CD4-positive, alpha-beta T cell treated with Interleukin-15 for 4 hours (primary cell): ENCODE results near the gene CD81.
"Not testable (repeated sequence)": the region's sequence is repeated elsewhere in the genome, so short reads cannot be mapped to it uniquely, and the experiment has no call there.

Experiments
- DNase-seq: peaks from one replicate; pipeline ENCODE4 v3.0.0-alpha.2; 2020; ENCODE audit warnings: low spot score

Gene CD81, protein sequence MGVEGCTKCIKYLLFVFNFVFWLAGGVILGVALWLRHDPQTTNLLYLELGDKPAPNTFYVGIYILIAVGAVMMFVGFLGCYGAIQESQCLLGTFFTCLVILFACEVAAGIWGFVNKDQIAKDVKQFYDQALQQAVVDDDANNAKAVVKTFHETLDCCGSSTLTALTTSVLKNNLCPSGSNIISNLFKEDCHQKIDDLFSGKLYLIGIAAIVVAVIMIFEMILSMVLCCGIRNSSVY

DNA sequence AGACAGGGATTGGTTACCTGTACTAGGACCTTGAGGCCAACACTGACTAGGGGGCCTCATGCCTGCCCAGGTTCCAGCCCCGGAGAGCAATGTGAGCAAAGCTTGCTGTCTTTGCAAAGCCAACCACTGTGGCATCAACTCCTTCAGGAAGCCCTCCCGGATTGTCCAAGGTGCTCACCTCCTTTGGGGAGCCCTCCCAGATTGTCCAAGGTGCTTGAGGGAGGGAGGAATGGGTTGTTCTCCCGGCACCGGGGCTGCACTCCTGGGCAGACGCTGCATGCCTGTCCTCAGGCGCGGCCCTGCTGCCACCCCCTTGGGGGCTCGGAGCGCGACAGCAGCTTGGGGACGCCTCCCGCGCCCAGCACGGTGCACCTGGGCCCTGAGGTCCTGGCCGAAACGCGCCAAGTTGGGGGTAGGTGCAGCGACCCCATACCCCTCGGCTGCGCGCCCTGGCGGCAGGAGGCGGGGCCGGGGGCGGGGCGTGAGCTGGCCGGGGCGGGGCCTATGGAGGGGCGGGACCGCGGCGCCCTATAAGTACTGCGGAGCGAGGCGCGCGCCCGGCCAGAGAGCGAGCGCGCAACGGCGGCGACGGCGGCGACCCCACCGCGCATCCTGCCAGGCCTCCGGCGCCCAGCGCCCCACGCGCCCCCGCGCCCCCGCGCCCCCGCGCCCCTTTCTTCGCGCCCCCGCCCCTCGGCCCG is at the start of gene CD81:
Gene CD81 (plus strand): TSS at position 560 of the 701 bp plus-strand sequence. CDS start 240 bp downstream, outside the sequence.
- peak; percentile 55 for DNase-seq

DNA sequence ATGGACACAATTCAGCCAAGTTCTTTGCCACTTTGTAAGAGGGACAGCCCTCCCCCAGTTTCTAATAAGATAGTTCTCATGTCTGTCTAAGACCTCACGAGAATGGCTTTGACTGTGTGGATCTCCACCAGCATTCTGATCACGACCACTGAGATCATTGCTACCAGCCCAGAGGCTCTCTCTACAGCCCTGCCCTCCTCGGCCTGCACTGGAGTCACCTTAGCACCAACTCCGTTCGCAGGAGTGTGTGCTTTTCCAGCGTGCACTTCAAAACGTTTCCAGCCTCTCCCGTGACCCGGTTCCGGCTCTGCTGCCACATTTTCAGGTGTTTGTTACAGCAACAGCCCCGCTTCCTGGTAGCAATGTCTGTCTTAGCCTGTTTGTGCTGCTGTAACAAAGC is 49.1 kb upstream of the CD81 start:
- DNase-seq = no peak

DNA sequence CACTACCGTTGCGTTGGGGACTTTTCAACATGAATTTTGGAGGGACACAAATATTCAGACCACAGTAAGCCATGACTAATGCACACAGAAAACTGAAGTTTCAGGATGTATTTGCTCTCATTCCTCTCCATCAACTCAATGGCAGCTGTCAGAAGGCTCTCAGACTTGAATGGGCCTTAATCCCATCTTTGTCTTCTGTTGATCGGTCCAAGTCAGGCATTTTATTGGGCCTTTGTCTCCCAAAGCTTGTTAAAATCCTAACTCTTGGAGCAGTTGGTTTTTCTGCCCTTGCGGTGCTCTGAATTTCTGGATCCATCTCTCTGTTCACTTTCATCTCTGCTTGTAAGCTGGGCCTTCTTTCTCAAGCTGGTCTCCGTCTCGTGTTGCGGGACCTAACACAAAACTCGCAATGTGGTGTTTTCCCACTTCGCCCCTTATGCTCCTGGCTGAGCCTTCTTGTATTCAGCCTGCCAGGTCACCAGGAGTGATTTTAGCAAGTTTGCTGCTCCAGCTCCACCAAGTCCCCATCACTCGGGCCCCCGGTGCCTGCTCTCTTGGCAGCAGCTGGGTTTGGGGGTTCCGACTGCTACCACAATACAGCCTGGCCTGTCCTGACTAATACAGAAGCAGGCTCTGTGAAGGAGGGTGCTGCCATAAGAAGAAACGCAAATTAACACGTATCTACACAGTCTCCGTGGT is 48.3 kb upstream of the CD81 start:
- DNase-seq = no peak

DNA sequence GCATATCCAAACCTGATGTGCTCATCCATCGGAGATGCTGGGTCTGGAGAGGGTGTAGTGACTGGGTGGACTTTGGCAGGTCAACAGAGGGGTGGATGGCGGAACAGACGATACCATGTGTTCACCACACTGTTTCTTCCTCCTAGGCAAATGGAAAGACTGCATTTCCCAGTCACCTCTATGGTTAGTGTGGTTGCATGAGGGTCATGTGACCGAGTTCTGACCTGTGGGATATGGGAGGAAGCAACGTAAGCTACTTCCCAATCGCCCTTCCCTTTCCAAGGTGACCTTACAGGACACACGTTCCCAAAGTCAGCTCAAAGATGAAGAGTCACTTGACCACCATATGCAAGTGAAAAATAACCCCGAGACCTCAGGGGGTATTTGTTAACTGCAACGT is 47.6 kb upstream of the CD81 start:
- no peak for DNase-seq

DNA sequence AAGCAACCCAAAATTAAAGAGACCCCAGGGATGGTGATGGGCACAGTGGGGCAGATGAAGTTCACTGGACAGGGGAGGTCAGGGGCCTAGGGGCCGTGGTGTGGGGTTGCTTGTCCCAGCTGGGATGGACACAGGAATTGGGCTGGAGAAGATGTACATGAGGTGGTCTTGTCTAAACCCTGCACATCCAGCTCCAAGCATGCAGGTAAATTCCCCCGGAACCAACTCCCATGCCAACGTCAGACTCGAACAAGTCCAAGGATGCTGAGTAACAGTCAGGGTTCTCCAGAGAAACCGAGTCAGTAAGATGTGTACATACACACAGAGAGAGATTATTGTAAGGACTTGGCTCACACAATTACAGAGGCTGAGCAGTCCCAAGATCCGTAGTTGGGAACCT is 46.4 kb upstream of the CD81 start:
- DNase-seq = no peak

DNA sequence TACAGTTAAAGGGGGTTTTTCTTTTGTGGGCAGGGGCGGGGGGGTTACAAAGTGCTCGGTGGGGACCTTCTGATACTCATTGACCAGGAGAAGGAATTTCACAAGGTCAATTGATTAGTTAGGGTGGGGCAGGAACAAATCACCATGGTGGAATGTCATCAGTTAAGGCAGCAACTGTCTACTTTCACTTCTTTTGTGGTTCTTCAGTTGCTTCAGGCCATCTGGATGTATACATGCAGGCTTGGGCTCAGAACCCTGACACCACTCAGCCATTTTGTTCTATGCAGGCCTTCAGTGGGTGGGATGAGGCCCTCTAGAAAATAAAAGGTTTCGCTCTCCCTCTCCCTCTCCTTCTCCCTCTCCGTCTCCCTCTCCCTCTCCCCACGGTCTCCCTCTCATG is 45.7 kb upstream of the CD81 start:
- DNase-seq = no peak

DNA sequence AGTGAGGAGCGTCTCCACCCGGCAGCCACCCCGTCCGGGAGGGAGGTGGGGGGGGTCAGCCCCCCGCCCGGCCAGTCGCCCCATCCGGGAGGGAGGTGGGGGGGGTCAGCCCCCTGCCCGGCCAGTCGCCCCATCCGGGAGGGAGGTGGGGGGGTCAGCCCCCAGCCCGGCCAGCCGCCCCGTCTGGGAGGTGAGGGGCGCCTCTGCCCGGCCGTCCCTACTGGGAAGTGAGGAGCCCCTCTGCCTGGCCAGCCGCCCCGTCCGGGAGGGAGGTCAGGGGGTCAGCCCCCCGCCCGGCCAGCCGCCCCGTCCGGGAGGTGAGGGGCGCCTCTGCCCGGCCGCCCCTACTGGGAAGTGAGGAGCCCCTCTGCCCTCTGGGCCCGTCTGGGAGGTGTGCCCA is 44.5 kb upstream of the CD81 start:
- DNase-seq = not testable (repeated sequence)

DNA sequence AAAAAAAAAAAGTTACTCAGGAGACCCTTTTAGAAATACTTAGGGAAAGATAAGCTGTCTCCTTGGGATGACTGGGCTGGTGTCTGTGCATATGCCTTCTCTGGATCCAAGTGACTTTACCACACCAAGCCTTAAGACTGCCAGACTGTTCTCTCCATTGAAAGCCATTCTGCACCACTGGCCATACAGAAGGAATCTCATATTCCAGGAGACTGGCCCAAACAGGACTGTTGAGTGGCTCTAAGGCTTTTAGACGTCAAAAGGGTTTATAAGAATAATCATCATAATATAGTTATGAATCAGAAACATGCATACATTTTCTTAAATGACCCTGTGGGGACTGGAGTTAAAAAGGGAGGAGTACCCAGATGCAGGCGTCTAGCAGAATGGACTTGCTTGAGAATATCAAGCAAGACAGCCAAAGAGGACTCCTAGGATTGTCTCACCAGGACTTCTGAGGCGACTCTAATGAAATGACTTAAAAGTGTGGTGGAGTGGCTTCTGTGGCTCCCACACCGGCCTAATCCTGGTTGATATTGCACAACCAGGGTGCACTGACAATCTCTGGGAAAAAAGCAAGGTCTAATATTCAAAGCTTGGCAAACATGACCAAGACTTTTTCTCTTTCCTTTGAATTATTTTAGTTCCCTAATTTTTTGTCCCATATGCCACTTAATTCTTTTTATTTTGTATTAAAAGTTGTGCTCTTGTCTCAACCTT is 43.5 kb upstream of the CD81 start:
- DNase-seq = not testable (repeated sequence)

DNA sequence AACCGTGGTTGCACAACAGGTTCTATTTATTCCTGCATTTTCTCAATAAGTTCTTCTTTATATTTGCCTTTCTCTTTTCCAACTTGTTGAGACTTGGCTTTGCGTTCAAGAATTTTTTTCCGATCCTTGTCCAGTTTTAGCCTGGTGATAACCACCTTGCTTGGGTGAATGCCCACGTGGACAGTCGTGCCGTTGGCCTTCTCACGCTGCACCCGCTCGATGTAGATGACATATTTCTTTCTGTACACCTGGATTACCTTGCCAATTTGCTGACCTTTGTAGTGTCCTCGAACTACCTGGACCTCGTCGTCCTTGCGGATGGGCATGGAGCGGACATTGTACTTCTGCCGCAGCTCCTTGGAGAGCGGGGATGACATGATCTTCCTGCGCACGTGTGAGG is 41.8 kb upstream of the CD81 start:
- DNase-seq = not testable (repeated sequence)

DNA sequence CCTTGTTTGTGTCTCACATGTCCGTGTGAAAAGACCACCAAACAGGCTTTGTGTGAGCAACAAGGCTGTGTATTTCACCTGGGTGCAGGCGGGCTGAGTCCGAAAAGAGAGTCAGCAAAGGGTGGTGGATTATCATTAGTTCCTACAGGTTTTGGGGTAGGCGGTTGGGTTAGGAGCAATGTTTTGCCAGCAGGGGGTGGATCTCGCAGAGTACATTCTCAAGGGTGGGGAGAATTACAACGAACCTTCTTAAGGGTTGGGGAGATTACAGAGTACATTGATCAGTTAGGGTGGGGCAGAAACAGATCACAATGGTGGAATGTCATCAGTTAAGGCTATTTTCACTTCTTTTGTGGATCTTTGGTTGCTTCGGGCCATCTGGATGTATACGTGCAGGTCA is 38.4 kb upstream of the CD81 start:
- DNase-seq = not testable (repeated sequence)

DNA sequence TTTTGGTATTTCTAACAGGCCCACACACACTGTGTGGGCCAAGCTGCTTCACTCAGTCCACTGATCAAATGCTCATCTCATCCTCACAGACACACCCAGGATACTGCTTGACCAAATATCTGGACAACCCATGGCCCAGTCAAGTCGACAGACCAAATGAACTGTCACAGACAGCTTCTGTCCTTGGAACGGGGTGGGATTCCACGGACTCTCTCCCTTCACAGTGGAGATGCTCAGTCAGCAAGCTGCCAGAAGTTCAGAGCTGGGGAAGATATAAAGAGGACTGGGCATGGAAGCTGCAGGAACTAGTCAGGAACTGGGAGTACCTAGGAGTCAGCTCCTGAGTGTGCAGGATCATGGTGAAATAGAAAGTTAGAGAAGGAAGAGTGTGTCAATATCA is 34.6 kb upstream of the CD81 start:
- DNase-seq = no peak

DNA sequence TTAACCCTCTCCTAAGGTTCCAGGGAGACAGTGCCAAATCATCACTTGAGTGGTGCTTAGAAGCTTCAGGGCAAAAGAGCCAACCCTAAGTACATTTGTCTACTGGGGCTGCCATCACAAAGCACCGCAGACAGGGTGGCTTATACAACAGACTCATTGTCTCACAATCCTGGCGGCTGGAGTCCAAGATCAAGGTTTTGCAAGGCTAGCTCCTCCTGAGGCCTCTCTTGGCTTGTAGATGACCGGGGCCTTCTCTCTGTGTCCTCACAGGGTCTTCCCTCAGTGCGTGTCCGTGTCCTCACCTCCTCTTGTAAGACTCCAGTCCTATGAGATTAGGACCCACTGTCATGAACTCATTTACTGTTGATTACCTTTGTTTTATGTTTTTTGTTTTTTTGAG is 34.1 kb upstream of the CD81 start:
- DNase-seq = no peak

DNA sequence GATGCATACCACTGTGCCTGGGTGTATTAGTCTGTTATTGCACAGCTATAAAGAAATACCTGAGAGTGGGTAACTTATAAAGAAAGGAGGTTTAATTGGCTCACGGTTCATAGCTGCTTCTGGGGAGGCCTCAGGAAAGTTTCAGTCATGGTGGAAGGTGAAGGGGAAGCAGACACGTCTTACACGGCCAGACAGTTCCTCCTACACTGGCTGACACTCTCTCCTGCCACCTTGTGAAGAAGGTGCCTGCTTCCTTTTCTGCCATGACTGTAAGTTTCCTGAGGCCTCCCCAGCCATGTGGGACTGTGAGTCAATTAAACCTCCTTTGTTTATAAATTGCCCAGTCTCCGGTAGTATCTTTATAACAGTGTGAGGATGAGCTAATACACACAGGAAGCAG is 33.6 kb upstream of the CD81 start:
- no peak for DNase-seq

DNA sequence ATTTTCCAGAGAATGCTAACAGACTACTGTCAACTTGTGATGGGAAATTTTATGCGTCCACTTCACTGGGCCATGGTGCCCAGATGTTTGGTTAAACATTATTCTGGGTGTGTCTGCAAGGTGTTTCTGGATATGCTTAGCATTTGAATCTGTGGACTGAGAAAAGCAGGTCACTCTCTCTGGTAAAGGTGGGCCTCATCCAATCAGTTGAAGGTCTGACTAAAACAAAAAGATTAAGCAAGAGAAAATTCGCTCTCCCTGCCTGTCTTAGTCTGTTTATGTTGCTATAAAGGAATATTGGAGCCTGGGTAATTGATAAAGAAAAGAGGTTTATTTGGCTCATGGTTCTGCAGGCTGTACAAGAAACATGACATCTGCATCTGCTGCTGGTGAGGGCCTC is 32.1 kb upstream of the CD81 start:
- no peak for DNase-seq

DNA sequence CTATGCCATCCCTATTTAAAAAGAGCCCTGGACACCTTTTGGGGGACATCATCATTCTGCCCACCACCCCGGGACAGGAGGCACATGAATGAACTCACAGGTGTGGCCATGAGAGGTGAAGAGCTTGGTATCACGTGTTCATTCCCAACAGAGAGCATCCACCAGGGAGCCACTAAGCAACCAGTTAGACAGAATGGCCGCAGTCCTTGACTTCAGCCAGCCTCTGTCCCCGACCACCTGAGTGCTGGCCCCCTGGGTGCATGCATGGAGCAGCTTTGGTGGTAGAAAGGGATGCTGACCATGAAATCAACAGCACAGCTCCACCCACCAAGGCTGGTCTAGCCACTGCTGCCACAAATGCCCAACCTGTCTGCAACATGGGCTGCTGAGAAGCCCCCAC is 31.1 kb upstream of the CD81 start:
- no peak for DNase-seq

DNA sequence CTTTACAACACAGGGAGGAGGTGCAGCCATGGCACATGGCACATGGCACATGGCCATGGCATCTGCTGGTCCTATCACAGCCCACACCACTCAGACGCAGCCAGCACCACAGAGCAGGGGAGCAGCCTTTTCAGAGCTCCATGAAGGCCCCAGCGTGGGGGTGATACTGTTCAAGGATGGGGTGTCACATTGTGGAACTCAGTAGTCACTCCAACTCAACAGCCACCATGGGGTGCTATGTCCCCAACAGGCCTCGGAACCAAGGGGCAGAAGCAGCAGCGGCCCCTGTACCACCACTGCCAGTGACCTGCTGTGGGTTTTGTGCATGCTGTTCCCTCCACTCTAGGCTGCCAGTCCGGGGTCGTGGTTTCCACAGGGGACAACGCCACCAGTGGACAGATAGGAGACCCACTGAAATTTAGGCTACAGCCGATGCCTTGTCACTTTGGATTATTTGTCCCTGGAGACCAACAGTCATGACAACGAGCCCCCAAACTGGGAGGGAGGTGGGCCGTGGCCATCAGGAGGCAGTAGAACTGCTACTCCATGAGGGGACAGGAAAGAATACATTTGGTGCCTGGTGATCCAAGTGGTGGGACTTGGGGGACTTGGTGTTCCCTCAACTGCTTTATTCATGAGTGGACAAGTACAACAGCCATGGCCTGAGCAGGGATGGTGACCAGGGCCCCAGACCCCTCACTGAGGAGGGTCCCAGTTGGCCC is 30.4 kb upstream of the CD81 start:
- DNase-seq = no peak

DNA sequence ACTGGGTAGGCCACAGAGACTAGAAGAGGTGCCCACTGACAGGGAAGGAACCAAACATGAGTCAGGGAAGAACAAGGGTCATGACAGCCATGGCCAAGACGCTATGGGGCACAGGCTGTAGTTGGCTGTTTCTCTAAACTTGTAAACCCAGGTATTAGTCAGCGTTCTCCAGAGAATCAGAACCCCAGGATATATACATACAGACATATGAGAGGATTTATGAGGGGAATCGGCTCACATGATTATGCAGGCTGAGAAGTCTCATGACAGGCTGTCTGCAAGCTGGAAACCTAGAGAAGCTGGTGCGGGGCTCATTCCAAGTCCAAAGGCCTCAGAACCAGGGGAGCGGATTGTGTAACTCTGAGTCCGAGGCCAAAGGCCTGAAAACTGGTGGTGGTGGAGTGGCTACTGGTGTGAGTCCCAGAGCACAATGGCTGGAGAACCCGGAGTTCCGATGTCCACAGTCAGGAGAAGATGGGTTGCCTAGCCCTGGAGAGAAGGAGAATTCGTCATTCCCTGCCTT is 29.7 kb upstream of the CD81 start:
- no peak for DNase-seq

DNA sequence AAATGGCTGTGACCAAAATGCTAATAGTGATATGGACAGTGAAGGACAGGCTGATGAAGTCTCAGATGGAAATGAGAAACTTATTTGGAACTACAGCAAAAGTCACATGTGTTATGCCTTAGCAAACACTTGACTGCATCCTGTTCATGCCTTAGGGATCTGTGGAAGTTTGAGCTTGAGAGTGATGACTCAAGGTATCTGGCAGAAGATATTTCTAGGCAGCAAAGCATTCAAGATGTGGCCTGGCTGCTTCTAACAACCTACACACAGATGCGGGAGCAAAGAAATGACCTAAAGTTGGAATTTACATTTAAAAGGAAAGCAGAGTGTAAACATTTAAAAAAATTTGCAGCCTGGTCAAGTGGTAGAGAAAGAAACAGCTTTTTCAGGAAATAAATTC is 28.1 kb upstream of the CD81 start:
- no peak for DNase-seq

DNA sequence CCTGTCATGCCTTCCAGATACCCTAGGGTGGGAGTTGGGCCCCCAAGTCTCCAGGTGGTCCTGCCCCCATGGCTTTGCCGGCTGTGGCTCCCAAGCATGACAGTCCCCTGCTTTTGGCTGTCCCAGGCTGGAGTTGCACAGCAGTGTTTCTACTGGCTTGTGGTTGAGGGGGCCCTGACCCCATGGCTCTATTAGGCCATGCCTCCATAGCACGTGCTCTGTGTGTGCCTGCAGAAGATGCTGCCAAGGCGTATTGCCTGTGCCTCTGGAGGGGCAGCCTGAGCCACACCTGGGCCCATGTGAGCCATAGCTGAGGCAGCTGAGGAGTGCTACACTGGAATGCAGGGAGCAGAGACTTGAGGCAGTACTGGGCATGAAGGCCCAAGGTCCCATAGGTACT is 25.4 kb upstream of the CD81 start:
- no peak for DNase-seq

DNA sequence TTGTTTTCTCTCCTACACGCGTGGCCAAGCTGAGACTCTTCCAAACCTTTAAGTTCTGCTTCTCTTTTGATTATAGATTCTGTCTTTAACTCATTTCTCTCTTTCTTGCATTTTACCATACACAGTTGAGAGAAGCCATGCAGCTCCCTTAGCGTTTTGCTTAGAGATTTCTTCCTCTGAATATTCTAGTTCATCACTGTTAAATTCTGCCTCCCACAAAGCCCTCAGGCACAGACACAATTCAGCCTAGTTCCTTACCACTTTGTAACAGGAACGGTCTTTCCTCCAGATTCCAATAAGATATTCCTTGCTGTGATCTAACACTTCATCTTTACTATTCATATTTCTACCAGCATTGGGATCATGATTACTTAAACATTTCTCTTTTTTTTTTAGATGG is 24.7 kb upstream of the CD81 start:
- DNase-seq = no peak

DNA sequence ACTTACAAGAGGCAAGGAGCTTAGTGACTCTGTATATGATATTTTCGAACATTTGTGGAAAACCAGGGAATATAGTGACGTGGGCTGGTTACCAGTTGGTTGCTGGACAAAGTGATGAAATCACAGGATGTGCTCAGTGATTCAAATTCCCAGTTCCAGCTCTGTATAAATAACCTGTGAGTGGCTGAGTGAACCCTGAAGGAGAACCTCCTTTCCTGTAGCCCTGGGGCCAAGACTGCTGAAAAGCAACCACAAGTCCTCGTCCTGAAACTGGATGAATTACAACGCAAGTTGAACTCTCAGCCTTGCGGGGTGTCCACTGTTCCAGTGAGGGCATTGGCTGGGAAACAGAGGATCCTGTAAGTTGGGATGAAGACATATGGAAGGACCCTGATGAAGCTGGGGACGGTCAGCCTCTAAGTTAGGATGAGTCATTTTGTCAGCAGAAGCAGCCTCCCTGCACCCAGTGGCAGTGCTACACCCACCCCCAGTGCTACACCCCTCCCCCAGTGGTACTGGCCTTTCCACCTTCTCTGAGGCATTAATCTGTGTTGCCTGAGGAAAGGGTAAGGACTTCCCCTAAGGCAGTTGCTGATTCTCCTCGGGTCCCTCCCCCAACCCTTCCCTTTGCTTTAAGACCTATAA is 22.0 kb upstream of the CD81 start:
- DNase-seq = no peak
